ENCODE data around the gene NDUFV3.
"Not testable (repeated sequence)": the region's sequence is repeated elsewhere in the genome, so short reads cannot be mapped to it uniquely, and the experiment has no call there.

The NDUFV3 gene

DNA sequence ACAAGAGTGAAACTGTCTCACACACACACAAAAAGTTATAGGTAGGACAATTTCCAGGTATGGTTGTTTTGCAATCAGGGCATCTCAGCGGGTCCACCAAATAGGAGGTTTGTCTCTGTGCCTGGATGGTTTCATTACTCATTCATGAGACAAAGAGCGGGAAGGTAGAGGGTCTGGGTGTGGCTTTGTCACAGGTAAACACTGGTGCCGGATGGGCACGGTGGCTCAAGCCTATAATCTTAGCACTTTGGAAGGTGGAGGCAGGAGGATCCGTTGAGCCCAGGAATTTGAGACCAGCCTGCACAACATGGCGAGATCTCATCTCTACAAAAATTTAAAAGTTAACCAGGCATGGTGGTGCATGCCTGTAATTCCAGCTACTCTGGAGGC, 48.6 kb downstream of the NDUFV3 start:
- Histone ChIP-seq H3K79me2 (ENCODE audit: control insufficient read depth, low read length) (no peaks in the 10 kb centered on the region), H3K4me2 (ENCODE audit: low read length) (no peak overlapping the region), H3K4me1 (ENCODE audit: control insufficient read depth, low read length) (peaks cover 11% of the 10 kb centered on the region), H3K27ac (ENCODE audit: low read depth, low read length) (no peak overlapping the region), H3K4me3 (ENCODE audit: low read length) (no peak overlapping the region), H4K20me1 (ENCODE audit: control insufficient read depth, insufficient read depth, low read depth, low read length) (no peaks in the 10 kb centered on the region), H3F3A (ENCODE audit: control insufficient read depth, insufficient read depth) (no peaks in the 10 kb centered on the region), H3K36me3 (ENCODE audit: control insufficient read depth, low read length) (no peaks in the 10 kb centered on the region), H3K27me3 (ENCODE audit: control insufficient read depth, low read length) (peaks cover 3% of the 10 kb centered on the region; the same call in 1 of the 2 replicates), H3K9me2 (replicated peaks; ENCODE audit: control insufficient read depth, low read length) (no peaks in the 10 kb centered on the region), H3K9me3 (ENCODE audit: control insufficient read depth, insufficient read depth, low read length) (no peaks in the 10 kb centered on the region)
- TF ChIP-seq, protein P1, sequence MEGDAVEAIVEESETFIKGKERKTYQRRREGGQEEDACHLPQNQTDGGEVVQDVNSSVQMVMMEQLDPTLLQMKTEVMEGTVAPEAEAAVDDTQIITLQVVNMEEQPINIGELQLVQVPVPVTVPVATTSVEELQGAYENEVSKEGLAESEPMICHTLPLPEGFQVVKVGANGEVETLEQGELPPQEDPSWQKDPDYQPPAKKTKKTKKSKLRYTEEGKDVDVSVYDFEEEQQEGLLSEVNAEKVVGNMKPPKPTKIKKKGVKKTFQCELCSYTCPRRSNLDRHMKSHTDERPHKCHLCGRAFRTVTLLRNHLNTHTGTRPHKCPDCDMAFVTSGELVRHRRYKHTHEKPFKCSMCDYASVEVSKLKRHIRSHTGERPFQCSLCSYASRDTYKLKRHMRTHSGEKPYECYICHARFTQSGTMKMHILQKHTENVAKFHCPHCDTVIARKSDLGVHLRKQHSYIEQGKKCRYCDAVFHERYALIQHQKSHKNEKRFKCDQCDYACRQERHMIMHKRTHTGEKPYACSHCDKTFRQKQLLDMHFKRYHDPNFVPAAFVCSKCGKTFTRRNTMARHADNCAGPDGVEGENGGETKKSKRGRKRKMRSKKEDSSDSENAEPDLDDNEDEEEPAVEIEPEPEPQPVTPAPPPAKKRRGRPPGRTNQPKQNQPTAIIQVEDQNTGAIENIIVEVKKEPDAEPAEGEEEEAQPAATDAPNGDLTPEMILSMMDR (IDR thresholded peaks at IDR 0.05; ENCODE audit: low read depth, low read length, poor library complexity, severe bottlenecking) = no peak
- TF ChIP-seq EZH2phosphoT487 (IDR thresholded peaks at IDR 0.05; ENCODE audit: borderline replicate concordance, low read length) = no peak

DNA sequence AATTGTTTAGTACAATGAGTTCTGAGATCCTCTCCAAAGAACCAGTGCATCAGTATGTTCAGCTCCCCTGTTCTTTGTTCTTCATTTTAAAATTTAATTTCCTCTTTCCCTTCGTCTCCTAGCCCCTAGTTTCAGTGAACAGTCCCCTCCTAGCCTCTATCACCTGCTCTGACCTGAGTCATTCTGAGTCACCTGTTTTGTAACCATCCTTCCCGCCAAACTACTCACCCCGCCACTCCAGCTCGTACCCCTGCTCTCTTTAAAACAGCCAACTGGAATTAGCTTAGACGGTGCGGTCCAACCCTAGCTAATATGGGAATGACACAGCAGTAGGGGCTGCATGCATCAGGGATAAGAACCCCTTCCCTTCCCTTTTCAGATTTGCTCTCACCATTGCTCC, 49.1 kb downstream of the NDUFV3 start:
- H3K9me3 ChIP-seq (ENCODE audit: control insufficient read depth, insufficient read depth, low read length) = no peaks in the 10 kb centered on the region
- H3K36me3 ChIP-seq (ENCODE audit: control insufficient read depth, low read length) = no peaks in the 10 kb centered on the region
- peaks cover 5% of the 10 kb centered on the region; the same call in 1 of the 2 replicates for H3K27me3 ChIP-seq (ENCODE audit: control insufficient read depth, low read length)
- no peaks in the 10 kb centered on the region for H3K79me2 ChIP-seq (ENCODE audit: control insufficient read depth, low read length)
- H4K20me1 ChIP-seq (ENCODE audit: control insufficient read depth, insufficient read depth, low read depth, low read length) = no peaks in the 10 kb centered on the region
- no peaks in the 10 kb centered on the region for H3F3A ChIP-seq (ENCODE audit: control insufficient read depth, insufficient read depth)
- no peaks in the 10 kb centered on the region for H3K9me2 ChIP-seq (replicated peaks; ENCODE audit: control insufficient read depth, low read length)
- no peak overlapping the region for H3K27ac ChIP-seq (ENCODE audit: low read depth, low read length)
- H3K4me1 ChIP-seq (ENCODE audit: control insufficient read depth, low read length) = peaks cover 5% of the 10 kb centered on the region
- TF ChIP-seq EZH2phosphoT487 (IDR thresholded peaks at IDR 0.05; ENCODE audit: borderline replicate concordance, low read length) = no peak
- TF ChIP-seq, protein P1 (IDR thresholded peaks at IDR 0.05; ENCODE audit: low read depth, low read length, poor library complexity, severe bottlenecking) = no peak
- no peak overlapping the region for H3K4me2 ChIP-seq (ENCODE audit: low read length)
- no peak overlapping the region for H3K4me3 ChIP-seq (ENCODE audit: low read length)

DNA sequence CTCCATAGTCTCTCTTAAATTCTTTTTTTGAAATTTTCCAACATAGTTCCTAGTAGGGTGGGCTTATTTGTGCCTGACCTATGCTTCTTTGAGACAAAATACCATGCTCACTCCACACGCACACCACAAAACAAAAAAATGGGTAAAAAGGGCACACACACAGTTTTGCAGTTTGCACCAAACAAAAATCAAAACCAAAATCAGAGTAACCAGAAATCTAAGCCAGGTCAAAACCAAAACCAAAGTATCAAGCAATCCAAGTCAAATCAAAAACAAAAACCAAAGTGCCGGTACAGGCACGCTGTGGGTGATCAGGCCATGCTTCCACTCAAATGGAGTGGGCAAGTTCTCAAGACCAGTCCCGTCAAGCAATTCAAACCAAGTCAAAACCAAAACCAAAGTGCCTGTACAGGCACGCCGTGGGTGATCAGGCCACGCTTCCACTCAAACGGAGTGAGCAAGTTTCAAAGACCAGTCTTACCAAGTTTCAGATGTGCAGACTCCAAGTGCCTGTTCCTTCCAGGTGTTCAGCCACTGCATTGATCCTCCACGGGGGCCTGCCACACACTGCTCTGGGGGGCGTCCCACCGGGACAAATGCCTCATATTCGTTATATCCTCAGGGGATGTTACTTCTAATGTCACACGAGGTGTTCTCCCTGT, 56.1 kb downstream of the NDUFV3 start:
- not testable (repeated sequence) for H3K4me2 ChIP-seq (ENCODE audit: low read length); H3K4me3 ChIP-seq (ENCODE audit: low read length); H3K27ac ChIP-seq (ENCODE audit: low read depth, low read length); H3K9me3 ChIP-seq (ENCODE audit: control insufficient read depth, insufficient read depth, low read length); H3K9me2 ChIP-seq (replicated peaks; ENCODE audit: control insufficient read depth, low read length); H3K79me2 ChIP-seq (ENCODE audit: control insufficient read depth, low read length); H3K27me3 ChIP-seq (ENCODE audit: control insufficient read depth, low read length); H3F3A ChIP-seq (ENCODE audit: control insufficient read depth, insufficient read depth); H4K20me1 ChIP-seq (ENCODE audit: control insufficient read depth, insufficient read depth, low read depth, low read length); H3K36me3 ChIP-seq (ENCODE audit: control insufficient read depth, low read length); H3K4me1 ChIP-seq (ENCODE audit: control insufficient read depth, low read length)

DNA sequence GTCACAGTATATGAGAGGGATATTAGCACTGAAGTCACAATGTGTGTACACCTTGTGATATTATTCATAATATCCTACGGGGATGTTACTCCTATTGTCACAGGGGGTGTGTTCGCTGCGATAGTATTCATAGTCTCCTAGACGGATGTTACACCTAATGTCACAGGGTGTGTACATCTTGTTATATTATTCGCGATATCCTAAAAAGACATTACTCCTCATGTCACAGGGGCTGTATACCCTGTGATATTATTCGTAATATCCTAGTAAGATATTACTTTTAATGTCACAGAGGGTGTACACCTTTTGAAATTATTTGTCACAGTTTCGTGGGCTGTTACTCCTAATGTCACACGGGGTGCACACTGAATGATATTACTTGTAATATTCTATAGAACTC, 58.1 kb downstream of the NDUFV3 start:
- not testable (repeated sequence) for H4K20me1 ChIP-seq (ENCODE audit: control insufficient read depth, insufficient read depth, low read depth, low read length); H3K9me3 ChIP-seq (ENCODE audit: control insufficient read depth, insufficient read depth, low read length); H3F3A ChIP-seq (ENCODE audit: control insufficient read depth, insufficient read depth)

More for the DNA sequence above, 58.1 kb downstream of the NDUFV3 start:
- not testable (repeated sequence) for H3K9me2 ChIP-seq (replicated peaks; ENCODE audit: control insufficient read depth, low read length); H3K79me2 ChIP-seq (ENCODE audit: control insufficient read depth, low read length); H3K4me1 ChIP-seq (ENCODE audit: control insufficient read depth, low read length); H3K4me2 ChIP-seq (ENCODE audit: low read length); H3K27ac ChIP-seq (ENCODE audit: low read depth, low read length); H3K36me3 ChIP-seq (ENCODE audit: control insufficient read depth, low read length); H3K4me3 ChIP-seq (ENCODE audit: low read length); H3K27me3 ChIP-seq (ENCODE audit: control insufficient read depth, low read length)
